DMS114 treated with DMSO at 0.1 percent for 48 hours (cell line): Measurements from ENCODE around the gene SH2D2A.

ENCODE experiments used
- DNase-seq: peaks from one replicate; lab custom pipeline; 2025; ENCODE audit not compliant: unreplicated experiment; lab: John Stamatoyannopoulos, UW

Gene SH2D2A

GRCh38 chr1:156816561-156817328 is at the start of gene SH2D2A:
SH2D2A (minus strand) TSS chr1:156816848; CDS start chr1:156816708, 140 bp downstream.
- no peak for DNase-seq

- no peak for DNase-seq
Measured at GRCh38 chr1:156865865-156866248, 49.2 kb upstream of the SH2D2A start.

- DNase-seq = no peak
Measured at GRCh38 chr1:156865258-156865657, 48.6 kb upstream of the SH2D2A start.

GRCh38 chr1:156864796-156865195 is 48.1 kb upstream of the SH2D2A start:
- no peak for DNase-seq

GRCh38 chr1:156863631-156864030 is 47.0 kb upstream of the SH2D2A start:
- DNase-seq = no peak

GRCh38 chr1:156862997-156863599 is 46.5 kb upstream of the SH2D2A start:
- no peak for DNase-seq

DNA sequence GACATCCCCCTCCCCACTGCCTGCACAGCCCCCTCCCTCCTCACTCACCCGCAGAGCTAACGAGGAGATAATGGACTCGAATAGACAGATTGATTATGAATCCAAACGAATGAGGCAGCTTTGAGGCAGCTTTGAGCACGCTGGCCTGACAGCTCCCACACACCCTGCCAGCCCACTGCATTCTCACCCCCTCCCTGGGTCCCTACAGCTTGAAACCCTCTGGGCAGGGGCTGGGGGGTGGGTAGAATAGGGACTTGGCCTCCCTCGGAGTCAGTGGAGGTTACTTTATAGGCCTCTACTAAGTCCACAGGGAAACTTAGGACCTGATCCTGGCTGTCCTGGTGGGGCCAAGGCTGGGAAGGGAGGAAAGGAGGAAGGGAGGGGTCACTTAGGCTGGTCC is 45.9 kb upstream of the SH2D2A start:
- DNase-seq = no peak

GRCh38 chr1:156860628-156861423 is 44.2 kb upstream of the SH2D2A start, which contains the start of gene NTRK1:
NTRK1 (plus strand) TSS chr1:156860865; CDS start chr1:156860935, 70 bp downstream.
- peak; percentile 29 for DNase-seq

GRCh38 chr1:156860113-156860627 is 43.5 kb upstream of the SH2D2A start:
- peak; percentile 59 for DNase-seq

GRCh38 chr1:156859523-156860112 is 43.0 kb upstream of the SH2D2A start:
- DNase-seq = no peak

DNA sequence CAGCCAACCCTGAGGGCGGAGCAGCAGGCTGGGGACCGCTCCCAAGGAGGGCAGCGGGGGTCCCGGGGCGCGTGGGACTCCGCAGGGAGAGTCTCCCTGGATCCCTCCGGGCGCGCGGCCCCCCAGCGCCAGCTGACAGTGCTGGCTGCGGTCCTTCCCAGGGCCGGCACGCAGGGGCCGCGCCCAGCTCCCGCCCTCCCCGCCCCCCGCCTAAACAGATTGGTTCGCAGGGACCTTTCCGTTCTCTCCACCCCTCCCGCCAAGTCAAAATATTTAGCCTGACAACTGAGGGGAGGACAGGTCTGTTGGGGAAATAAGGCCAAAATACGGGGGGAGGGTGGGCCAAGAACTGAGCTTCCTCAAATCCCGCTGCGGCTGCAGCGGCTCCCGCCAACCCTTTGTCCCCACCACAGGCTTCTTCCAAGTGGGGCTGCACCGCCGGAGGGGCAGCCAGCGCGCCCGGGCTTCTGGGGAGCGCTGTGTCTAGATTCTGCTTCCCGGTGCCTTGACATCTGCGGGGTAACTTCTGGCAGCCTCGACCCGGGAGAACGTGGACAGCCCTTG is 42.4 kb upstream of the SH2D2A start, which contains the start of gene INSRR:
INSRR (minus strand) TSS at position 159 of the 564 bp plus-strand sequence. CDS start 496 bp downstream, outside the sequence.
- no peak for DNase-seq

- no peak for DNase-seq
Measured at GRCh38 chr1:156858555-156858956, 41.9 kb upstream of the SH2D2A start.

- DNase-seq = no peak
Measured at GRCh38 chr1:156857532-156857931, 40.9 kb upstream of the SH2D2A start.

GRCh38 chr1:156856282-156856785 is 39.7 kb upstream of the SH2D2A start:
- DNase-seq = no peak

- no peak for DNase-seq
Measured at GRCh38 chr1:156854634-156855033, 38.0 kb upstream of the SH2D2A start.

DNA sequence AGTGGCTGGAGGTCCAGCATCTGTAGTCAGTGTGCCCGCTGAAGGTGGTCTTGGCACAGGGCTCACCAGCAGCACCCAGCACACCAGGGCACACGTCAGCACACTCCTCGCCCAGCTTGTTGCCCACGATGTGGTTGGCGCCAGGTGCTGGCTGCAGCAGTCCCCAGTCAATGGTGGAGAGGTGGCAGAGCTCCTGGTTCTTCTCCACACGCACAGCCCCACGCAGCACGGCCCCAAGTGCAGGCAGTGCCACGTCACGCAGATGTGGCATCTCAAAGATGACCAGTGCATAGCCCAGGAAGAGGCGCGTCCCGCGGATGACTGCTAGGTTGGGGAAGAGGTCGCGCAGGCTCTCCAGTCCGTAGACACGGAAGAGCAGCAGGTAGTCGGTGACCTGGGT is 37.1 kb upstream of the SH2D2A start:
- DNase-seq = no peak

GRCh38 chr1:156852418-156852874 is 35.8 kb upstream of the SH2D2A start:
- DNase-seq = no peak

DNA sequence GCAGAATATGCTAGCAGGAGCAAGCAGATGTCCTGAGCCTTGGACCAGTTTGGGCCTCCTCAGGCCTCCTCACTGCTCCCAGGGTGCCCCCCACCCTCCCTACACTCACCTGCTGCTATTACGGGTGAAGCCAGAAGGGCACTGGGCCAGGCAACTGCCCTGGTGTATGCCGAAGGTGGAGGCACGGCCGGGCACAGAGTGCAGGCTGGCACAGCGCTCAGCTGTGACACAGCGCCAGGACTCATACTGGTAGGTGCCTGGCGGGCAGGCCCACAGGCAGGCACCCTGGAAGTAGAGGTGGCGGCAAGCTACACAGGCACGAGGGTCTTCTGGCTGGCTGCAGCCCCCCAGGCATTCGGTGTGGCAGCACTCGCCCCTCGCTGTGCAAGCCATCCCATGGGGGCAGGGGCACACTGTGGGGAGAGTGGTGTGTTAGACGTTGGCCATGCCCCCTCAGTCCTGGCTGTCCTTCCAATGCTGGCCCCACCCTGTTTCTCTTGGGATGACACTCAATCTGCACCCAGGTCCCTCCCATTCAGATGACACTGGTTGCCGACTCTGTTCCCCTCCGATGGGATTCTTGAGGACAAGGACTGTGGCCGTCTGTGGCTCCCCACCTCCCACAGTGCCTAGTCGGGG is 35.2 kb upstream of the SH2D2A start:
- no peak for DNase-seq

- DNase-seq = no peak
Measured at GRCh38 chr1:156849151-156849496, 32.5 kb upstream of the SH2D2A start.
